Measurements from ENCODE around the gene DAPK2. TPM values are rescaled to one million over a fixed set of nuclear protein-coding genes. Genes with fewer than 3 reads are reported as not detected.

The DAPK2 gene
- total RNA-seq, 6 experiments from 2014 or later = 2.1 to 5.7 (median 5.1) TPM

- Mint-ChIP-seq H3K36me3 (ENCODE audit: low read depth) (peaks cover 23% of the 10 kb centered on the region), H3K4me3 (peak overlapping the region; percentile 31), H3K27me3 (ENCODE audit: insufficient read depth) (no peaks in the 10 kb centered on the region), H3K9me3 (no peaks in the 10 kb centered on the region), H3K4me1 (ENCODE audit: low read depth) (peaks cover 49% of the 10 kb centered on the region), H3K27ac (peak overlapping the region; percentile 82)
- TF ChIP-seq, protein P1, sequence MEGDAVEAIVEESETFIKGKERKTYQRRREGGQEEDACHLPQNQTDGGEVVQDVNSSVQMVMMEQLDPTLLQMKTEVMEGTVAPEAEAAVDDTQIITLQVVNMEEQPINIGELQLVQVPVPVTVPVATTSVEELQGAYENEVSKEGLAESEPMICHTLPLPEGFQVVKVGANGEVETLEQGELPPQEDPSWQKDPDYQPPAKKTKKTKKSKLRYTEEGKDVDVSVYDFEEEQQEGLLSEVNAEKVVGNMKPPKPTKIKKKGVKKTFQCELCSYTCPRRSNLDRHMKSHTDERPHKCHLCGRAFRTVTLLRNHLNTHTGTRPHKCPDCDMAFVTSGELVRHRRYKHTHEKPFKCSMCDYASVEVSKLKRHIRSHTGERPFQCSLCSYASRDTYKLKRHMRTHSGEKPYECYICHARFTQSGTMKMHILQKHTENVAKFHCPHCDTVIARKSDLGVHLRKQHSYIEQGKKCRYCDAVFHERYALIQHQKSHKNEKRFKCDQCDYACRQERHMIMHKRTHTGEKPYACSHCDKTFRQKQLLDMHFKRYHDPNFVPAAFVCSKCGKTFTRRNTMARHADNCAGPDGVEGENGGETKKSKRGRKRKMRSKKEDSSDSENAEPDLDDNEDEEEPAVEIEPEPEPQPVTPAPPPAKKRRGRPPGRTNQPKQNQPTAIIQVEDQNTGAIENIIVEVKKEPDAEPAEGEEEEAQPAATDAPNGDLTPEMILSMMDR (IDR thresholded peaks at IDR 0.05) = no peak
- no peak for DNase-seq
Observed at GRCh38 chr15:64071931-64072765, 25.9 kb upstream of the DAPK2 start.

GRCh38 chr15:64070965-64071851 is 24.9 kb upstream of the DAPK2 start:
- TF ChIP-seq, protein P1 (IDR thresholded peaks at IDR 0.05) = no peak
- no peaks in the 10 kb centered on the region for H3K27me3 Mint-ChIP-seq (ENCODE audit: insufficient read depth)
- DNase-seq = peak; percentile 84
- H3K9me3 Mint-ChIP-seq = no peaks in the 10 kb centered on the region
- peaks cover 49% of the 10 kb centered on the region for H3K4me1 Mint-ChIP-seq (ENCODE audit: low read depth)
- peak overlapping the region; percentile 6 for H3K4me3 Mint-ChIP-seq
- peaks cover 23% of the 10 kb centered on the region for H3K36me3 Mint-ChIP-seq (ENCODE audit: low read depth)
- H3K27ac Mint-ChIP-seq = peak overlapping the region; percentile 82

- Mint-ChIP-seq H3K4me1 (ENCODE audit: low read depth) (peaks cover 49% of the 10 kb centered on the region), H3K27me3 (ENCODE audit: insufficient read depth) (no peaks in the 10 kb centered on the region), H3K36me3 (ENCODE audit: low read depth) (peaks cover 22% of the 10 kb centered on the region), H3K27ac (peak overlapping the region; percentile 9; the same call in 1 of the 2 replicates), H3K4me3 (no peak overlapping the region), H3K9me3 (no peaks in the 10 kb centered on the region)
- TF ChIP-seq, protein P1 (IDR thresholded peaks at IDR 0.05) = no peak
- no peak for DNase-seq
Observed at GRCh38 chr15:64070106-64070505, 23.8 kb upstream of the DAPK2 start.

DNA sequence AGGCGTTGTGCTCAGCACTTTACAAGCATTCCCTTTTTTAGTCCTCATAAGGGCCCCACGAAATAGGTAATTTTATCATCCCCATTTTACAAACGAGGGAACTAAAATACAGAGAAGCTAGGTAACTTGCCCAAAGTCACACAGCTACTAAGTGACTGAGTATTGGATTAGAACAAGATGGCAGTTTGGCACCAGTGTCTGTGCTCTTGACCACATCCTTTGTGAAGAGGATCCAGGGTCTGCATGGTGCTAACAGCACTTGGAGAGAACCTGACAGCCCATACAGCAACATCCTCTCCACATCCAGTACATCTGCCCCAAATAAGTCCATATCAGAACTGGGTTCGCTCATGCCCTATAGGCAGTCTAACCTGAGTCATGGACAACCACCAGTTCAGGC is 21.8 kb upstream of the DAPK2 start:
- no peak for DNase-seq
- Mint-ChIP-seq H3K27ac (no peak overlapping the region), H3K9me3 (no peaks in the 10 kb centered on the region), H3K4me3 (no peak overlapping the region), H3K4me1 (ENCODE audit: low read depth) (peaks cover 41% of the 10 kb centered on the region), H3K27me3 (ENCODE audit: insufficient read depth) (no peaks in the 10 kb centered on the region), H3K36me3 (ENCODE audit: low read depth) (peaks cover 12% of the 10 kb centered on the region)
- TF ChIP-seq, protein P1 (IDR thresholded peaks at IDR 0.05) = no peak

DNA sequence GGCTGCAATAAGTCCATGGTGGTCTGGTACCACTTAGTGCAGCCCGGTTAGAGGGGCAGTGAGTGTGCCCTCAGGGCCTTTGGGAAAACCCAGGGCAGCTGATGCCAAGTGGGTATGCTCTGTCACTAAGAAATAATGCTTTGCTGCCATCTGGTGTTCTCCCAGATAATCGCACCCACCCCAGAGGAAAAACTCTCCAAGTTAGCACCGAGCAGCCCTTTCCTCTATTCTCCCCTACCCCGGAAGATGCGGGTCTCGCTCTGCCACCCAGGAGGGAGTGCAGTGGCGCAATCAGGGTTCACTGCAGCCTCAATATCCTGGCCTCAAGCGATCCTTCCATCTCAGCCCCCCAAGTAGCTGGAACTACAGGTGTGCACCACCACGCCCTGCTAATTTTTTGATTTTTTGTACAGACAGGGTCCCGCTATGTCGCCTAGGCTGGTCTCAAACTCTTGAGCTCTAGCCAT is 21.3 kb upstream of the DAPK2 start:
- no peak overlapping the region for H3K4me3 Mint-ChIP-seq
- peaks cover 8% of the 10 kb centered on the region for H3K36me3 Mint-ChIP-seq (ENCODE audit: low read depth)
- H3K4me1 Mint-ChIP-seq (ENCODE audit: low read depth) = peaks cover 35% of the 10 kb centered on the region
- TF ChIP-seq, protein P1 (IDR thresholded peaks at IDR 0.05) = peak; percentile 92
- DNase-seq = peak; percentile 33
- H3K9me3 Mint-ChIP-seq = no peaks in the 10 kb centered on the region
- no peaks in the 10 kb centered on the region for H3K27me3 Mint-ChIP-seq (ENCODE audit: insufficient read depth)
- no peak overlapping the region; the same call in 1 of the 2 replicates for H3K27ac Mint-ChIP-seq

All from HFFc6 (cell line).